A673 (cell line): ENCODE data around the gene CPPED1.

Source experiments
- CTCF ChIP-seq: fragments of 300-800, 200-600 bp; sonication (generic); conservative IDR thresholded peaks from 2 replicates; pipeline ENCODE4 v1.5.1; 2017; ENCODE audit warnings: low read depth, mild to moderate bottlenecking, antibody characterized with exemption, low read length, moderate library complexity, mixed read lengths
- EZH2 ChIP-seq: fragments of 200-600 bp; sonication (generic); IDR thresholded peaks from 2 replicates; pipeline ENCODE4 v1.6.1; 2017; ENCODE audit warnings: borderline replicate concordance, low read depth, mild to moderate bottlenecking, mixed read lengths, antibody characterized with exemption, low read length; ENCODE audit not compliant: poor library complexity, severe bottlenecking

GRCh38 chr16:12611006-12611477 lies 192.6 kb downstream of the CPPED1 start:
- TF ChIP-seq EZH2, result no peak
- TF ChIP-seq CTCF, result no peak
